Spleen (tissue), 7 donors: ENCODE results near the gene ZNF491.

Source experiments
- POLR2A ChIP-seq, 3 donors: fragments of 450-650 bp; IDR thresholded peaks; one replicate each; pipeline ENCODE4 v1.5.1; 2017; ENCODE audit warnings: antibody characterized with exemption in 3 of 3, mild to moderate bottlenecking in 1 of 3
- POLR2AphosphoS5 ChIP-seq, 3 donors: sonication (generic); formaldehyde crosslinking; IDR thresholded peaks; one replicate each; pipeline ENCODE4 v1.5.1; 2017; ENCODE audit warnings: antibody characterized with exemption in 3 of 3
- TF ChIP-seq, protein P1 (sequence below), 11 experiments: fragments of 200-600 bp in 7 of 11; fragments of 450-650 bp in 4 of 11; sonication (generic) in 4 of 11; IDR thresholded peaks in 8 of 11; conservative IDR thresholded peaks in 3 of 11; 1 replicate in 7 of 11; 2 replicates in 4 of 11; pipeline versions ENCODE4 v1.4.0 to v1.8.0; 2016 to 2021; ENCODE audit warnings: antibody characterized with exemption in 11 of 11, inconsistent platforms in 4 of 11, mild to moderate bottlenecking in 1 of 11
- donor health status: DM: no; HTN: no; CAD: no; lungs with moderate emphysema.
- donor health status: DM: no; HTN: no; CAD: no.
- donor health status: DM: no; HTN: no; CAD: no.

DNA sequence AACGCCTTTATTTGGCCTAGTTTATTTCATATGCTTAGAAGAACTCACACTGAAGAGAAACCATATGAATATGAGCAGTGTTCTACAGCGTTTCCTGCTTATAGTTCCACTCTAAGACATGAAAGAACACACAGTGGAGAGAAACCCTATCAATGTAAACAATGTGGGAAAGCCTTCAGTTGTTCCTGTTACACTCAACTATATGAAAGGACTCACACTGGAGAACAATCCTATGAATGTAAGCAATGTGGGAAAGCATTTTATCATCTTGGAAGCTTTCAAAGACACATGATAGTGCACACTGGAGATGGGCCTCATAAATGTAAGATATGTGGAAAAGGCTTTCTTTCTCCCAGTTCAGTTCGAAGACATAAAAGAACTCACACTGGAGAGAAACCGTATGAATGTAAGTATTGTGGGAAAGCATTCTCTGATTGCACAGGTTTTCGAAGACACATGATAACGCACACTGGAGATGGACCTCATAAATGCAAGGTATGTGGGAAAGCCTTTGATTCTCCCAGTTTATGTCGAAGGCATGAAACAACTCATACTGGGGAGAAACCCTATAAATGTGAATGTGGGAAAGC lies 17.8 kb upstream of the ZNF491 start:
- TF ChIP-seq, protein P1, sequence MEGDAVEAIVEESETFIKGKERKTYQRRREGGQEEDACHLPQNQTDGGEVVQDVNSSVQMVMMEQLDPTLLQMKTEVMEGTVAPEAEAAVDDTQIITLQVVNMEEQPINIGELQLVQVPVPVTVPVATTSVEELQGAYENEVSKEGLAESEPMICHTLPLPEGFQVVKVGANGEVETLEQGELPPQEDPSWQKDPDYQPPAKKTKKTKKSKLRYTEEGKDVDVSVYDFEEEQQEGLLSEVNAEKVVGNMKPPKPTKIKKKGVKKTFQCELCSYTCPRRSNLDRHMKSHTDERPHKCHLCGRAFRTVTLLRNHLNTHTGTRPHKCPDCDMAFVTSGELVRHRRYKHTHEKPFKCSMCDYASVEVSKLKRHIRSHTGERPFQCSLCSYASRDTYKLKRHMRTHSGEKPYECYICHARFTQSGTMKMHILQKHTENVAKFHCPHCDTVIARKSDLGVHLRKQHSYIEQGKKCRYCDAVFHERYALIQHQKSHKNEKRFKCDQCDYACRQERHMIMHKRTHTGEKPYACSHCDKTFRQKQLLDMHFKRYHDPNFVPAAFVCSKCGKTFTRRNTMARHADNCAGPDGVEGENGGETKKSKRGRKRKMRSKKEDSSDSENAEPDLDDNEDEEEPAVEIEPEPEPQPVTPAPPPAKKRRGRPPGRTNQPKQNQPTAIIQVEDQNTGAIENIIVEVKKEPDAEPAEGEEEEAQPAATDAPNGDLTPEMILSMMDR (IDR thresholded peaks at IDR 0.05 in 8 of 11, conservative IDR thresholded peaks at IDR 0.05 in 3 of 11) = no peak
- TF ChIP-seq POLR2A (IDR thresholded peaks at IDR 0.05) (no peak), POLR2AphosphoS5 (IDR thresholded peaks at IDR 0.05) (no peak)
